ENCODE data around the gene PHF11.
"Not testable (repeated sequence)": the region's sequence is repeated elsewhere in the genome, so short reads cannot be mapped to it uniquely, and the experiment has no call there.

PHF11 gene

GRCh38 chr13:49550942-49551644 lies 55.3 kb downstream of the PHF11 start:
- DNase-seq, result no peak

- no peak for DNase-seq
Observed at GRCh38 chr13:49553888-49554287, 58.1 kb downstream of the PHF11 start.

- DNase-seq, result no peak
Observed at GRCh38 chr13:49554387-49554786, 58.6 kb downstream of the PHF11 start.

GRCh38 chr13:49559006-49559405 lies 63.3 kb downstream of the PHF11 start:
- no peak for DNase-seq

GRCh38 chr13:49560270-49561061 lies 64.7 kb downstream of the PHF11 start:
- DNase-seq, result no peak

- no peak for DNase-seq
Observed at GRCh38 chr13:49561062-49561410, 65.3 kb downstream of the PHF11 start.

- DNase-seq, result no peak
Observed at GRCh38 chr13:49563516-49563915, 67.8 kb downstream of the PHF11 start.

- not testable (repeated sequence) for DNase-seq
Observed at GRCh38 chr13:49565461-49565860, 69.7 kb downstream of the PHF11 start.

- no peak for DNase-seq
Observed at GRCh38 chr13:49566461-49566860, 70.7 kb downstream of the PHF11 start.

GRCh38 chr13:49567491-49567890 lies 71.7 kb downstream of the PHF11 start:
- DNase-seq, result no peak

GRCh38 chr13:49569993-49570689 lies 74.4 kb downstream of the PHF11 start:
- no peak for DNase-seq

GRCh38 chr13:49571299-49572240 lies 75.8 kb downstream of the PHF11 start:
- no peak for DNase-seq

Measured in stimulated activated CD4-positive, alpha-beta T cell treated with anti-CD3 and anti-CD28 coated beads, Interleukin-2, amount 100 ng/mL, for 24 hours (primary cell).